ENCODE results near the gene CACNA2D2.

CACNA2D2 gene

GRCh38 chr3:50341996-50342650 is 161.3 kb downstream of the CACNA2D2 start:
- Histone ChIP-seq H3K4me1 (ENCODE audit: insufficient read depth, low read length) (peaks cover 27% of the 10 kb centered on the region), H3K4me2 (ENCODE audit: insufficient read depth, low read length) (no peak overlapping the region), H3K36me3 (ENCODE audit: insufficient read depth, low read length) (no peaks in the 10 kb centered on the region), H3K4me3 (ENCODE audit: low read depth in 1 of 2, low read length in 2 of 2) (no peak overlapping the region), H2AFZ (ENCODE audit: low read depth, low read length) (no peak overlapping the region), H3K79me2 (ENCODE audit: insufficient read depth, low read length) (peaks cover 17% of the 10 kb centered on the region), H3K27me3 (ENCODE audit: insufficient read depth, low read length, poor library complexity) (peaks cover 4% of the 10 kb centered on the region), H3K27ac (ENCODE audit: low read length) (no peak overlapping the region), H4K20me1 (ENCODE audit: insufficient read depth, low read length) (no peaks in the 10 kb centered on the region), H3K9ac (ENCODE audit: low read depth, low read length) (no peak overlapping the region), H3K9me3 (ENCODE audit: insufficient read depth, low read length, severe bottlenecking) (no peaks in the 10 kb centered on the region)
- DNase-seq (no peak), ATAC-seq (ENCODE audit: insufficient read depth, low read depth) (no peak)
- TF ChIP-seq, protein P1, sequence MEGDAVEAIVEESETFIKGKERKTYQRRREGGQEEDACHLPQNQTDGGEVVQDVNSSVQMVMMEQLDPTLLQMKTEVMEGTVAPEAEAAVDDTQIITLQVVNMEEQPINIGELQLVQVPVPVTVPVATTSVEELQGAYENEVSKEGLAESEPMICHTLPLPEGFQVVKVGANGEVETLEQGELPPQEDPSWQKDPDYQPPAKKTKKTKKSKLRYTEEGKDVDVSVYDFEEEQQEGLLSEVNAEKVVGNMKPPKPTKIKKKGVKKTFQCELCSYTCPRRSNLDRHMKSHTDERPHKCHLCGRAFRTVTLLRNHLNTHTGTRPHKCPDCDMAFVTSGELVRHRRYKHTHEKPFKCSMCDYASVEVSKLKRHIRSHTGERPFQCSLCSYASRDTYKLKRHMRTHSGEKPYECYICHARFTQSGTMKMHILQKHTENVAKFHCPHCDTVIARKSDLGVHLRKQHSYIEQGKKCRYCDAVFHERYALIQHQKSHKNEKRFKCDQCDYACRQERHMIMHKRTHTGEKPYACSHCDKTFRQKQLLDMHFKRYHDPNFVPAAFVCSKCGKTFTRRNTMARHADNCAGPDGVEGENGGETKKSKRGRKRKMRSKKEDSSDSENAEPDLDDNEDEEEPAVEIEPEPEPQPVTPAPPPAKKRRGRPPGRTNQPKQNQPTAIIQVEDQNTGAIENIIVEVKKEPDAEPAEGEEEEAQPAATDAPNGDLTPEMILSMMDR (IDR thresholded peaks at IDR 0.05; ENCODE audit: borderline replicate concordance, extremely low read depth, low read length, poor library complexity, severe bottlenecking), result no peak
- no peak for TF ChIP-seq EZH2 (IDR thresholded peaks at IDR 0.05; ENCODE audit: borderline replicate concordance, low read depth, low read length, severe bottlenecking)

DNA sequence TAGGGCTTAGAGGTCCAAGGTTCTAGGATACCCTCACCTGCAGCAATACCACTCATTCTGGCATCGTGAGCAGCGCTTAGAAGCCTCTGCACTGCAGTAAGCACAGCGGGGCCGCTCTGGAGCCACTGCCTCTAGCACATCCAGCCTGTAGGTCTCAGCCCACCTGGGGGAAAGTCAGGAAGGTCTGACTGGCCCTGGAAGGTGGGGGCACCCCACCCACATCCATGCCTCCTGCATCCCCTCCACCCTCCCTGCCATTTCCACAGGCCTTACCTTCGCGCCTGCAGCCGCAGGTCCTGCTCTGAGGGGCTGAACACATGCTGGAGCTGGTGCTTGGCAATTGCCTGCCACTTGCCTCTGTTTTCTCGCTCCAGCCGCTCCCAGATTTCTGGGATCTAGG is 161.9 kb downstream of the CACNA2D2 start:
- TF ChIP-seq, protein P1 (IDR thresholded peaks at IDR 0.05; ENCODE audit: borderline replicate concordance, extremely low read depth, low read length, poor library complexity, severe bottlenecking), result no peak
- TF ChIP-seq EZH2 (IDR thresholded peaks at IDR 0.05; ENCODE audit: borderline replicate concordance, low read depth, low read length, severe bottlenecking), result no peak
- Histone ChIP-seq H3K36me3 (ENCODE audit: insufficient read depth, low read length) (peaks cover 4% of the 10 kb centered on the region; the same call in 1 of the 2 replicates), H3K9me3 (ENCODE audit: insufficient read depth, low read length, severe bottlenecking) (no peaks in the 10 kb centered on the region), H3K9ac (ENCODE audit: low read depth, low read length) (no peak overlapping the region), H3K79me2 (ENCODE audit: insufficient read depth, low read length) (peaks cover 23% of the 10 kb centered on the region), H4K20me1 (ENCODE audit: insufficient read depth, low read length) (peaks cover 2% of the 10 kb centered on the region), H2AFZ (ENCODE audit: low read depth, low read length) (no peak overlapping the region), H3K4me3 (ENCODE audit: low read depth in 1 of 2, low read length in 2 of 2) (no peak overlapping the region), H3K4me1 (ENCODE audit: insufficient read depth, low read length) (peaks cover 28% of the 10 kb centered on the region), H3K4me2 (ENCODE audit: insufficient read depth, low read length) (no peak overlapping the region), H3K27me3 (ENCODE audit: insufficient read depth, low read length, poor library complexity) (peaks cover 4% of the 10 kb centered on the region), H3K27ac (ENCODE audit: low read length) (no peak overlapping the region)
- DNase-seq (no peak), ATAC-seq (ENCODE audit: insufficient read depth, low read depth) (no peak)

DNA sequence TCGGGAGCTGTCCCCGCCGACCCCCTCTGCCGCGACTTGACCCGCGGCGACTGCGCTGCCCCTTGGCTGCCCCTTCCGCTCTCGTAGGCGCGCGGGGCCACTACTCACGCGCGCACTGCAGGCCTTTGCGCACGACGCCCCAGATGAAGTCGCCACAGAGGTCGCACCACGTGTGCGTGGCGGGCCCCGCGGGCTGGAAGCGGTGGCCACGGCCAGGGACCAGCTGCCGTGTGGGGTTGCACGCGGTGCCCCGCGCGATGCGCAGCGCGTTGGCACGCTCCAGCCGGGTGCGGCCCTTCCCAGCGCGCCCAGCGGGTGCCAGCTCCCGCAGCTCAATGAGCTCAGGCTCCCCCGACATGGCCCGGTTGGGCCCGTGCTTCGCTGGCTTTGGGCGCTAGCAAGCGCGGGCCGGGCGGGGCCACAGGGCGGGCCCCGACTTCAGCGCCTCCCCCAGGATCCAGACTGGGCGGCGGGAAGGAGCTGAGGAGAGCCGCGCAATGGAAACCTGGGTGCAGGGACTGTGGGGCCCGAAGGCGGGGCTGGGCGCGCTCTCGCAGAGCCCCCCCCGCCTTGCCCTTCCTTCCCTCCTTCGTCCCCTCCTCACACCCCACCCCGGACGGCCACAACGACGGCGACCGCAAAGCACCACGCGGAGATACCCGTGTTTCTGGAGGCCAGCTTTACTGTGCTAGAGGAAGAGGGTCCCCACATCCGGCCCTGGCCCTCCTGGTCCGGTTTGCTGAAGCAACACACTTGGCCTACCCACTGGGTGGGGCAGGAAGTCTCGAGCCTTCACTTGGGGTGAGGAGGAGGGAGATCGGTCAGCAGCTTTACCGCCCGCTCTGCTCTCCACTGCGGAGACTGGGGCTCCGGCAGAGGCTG is 162.7 kb downstream of the CACNA2D2 start, which contains the start of gene RASSF1:
Gene RASSF1 (minus strand): TSS at position 389 of the 882 bp plus-strand sequence. CDS start 31 bp downstream, at position 358.
- 0 out of 3 replicates have a peak, but pooled peaks have one; percentile 6 for ATAC-seq (ENCODE audit: insufficient read depth, low read depth)
- Histone ChIP-seq H3K9me3 (ENCODE audit: insufficient read depth, low read length, severe bottlenecking) (no peaks in the 10 kb centered on the region), H3K27me3 (ENCODE audit: insufficient read depth, low read length, poor library complexity) (peaks cover 4% of the 10 kb centered on the region), H3K4me2 (ENCODE audit: insufficient read depth, low read length) (peak within 1 kb of the TSS; percentile 57), H4K20me1 (ENCODE audit: insufficient read depth, low read length) (peaks cover 11% of the 10 kb centered on the region), H2AFZ (ENCODE audit: low read depth, low read length) (peak within 1 kb of the TSS; percentile 36; the same call in 1 of the 2 replicates), H3K4me3 (ENCODE audit: low read depth in 1 of 2, low read length in 2 of 2) (peak within 1 kb of the TSS in 1 of 2 experiments; percentile 49; a peak in 2 of 4 replicates), H3K36me3 (ENCODE audit: insufficient read depth, low read length) (peaks cover 11% of the 10 kb centered on the region; the same call in 1 of the 2 replicates), H3K79me2 (ENCODE audit: insufficient read depth, low read length) (peaks cover 32% of the 10 kb centered on the region), H3K9ac (ENCODE audit: low read depth, low read length) (peak within 1 kb of the TSS; percentile 46), H3K27ac (ENCODE audit: low read length) (no peak within 1 kb of the TSS), H3K4me1 (ENCODE audit: insufficient read depth, low read length) (peaks cover 36% of the 10 kb centered on the region)
- DNase-seq, result peak; percentile 51
- TF ChIP-seq, protein P1 (IDR thresholded peaks at IDR 0.05; ENCODE audit: borderline replicate concordance, extremely low read depth, low read length, poor library complexity, severe bottlenecking), result no peak
- peak; percentile 53 for TF ChIP-seq EZH2 (IDR thresholded peaks at IDR 0.05; ENCODE audit: borderline replicate concordance, low read depth, low read length, severe bottlenecking)

Measured in DND-41 (cell line).